A549 (cell line): Measurements from ENCODE around the gene FGFR4.
A peak's percentile ranks its signal among the peaks of the same experiment; 100 is the strongest.

Experiments used
- JUN ChIP-seq, 2 experiments: fragments of >200 bp; sonication (Bioruptor Twin); formaldehyde crosslinking; IDR thresholded peaks; 2 replicates in 1 of 2; 3 replicates in 1 of 2; pipeline ENCODE4 v1.6.1; 2016 to 2017
- MAFK ChIP-seq: fragments of 450-650 bp; IDR thresholded peaks from 2 replicates; pipeline ENCODE4 v1.6.1; 2014; ENCODE audit not compliant: partially characterized antibody
- MAZ ChIP-seq: fragments of 150-350 bp; IDR thresholded peaks from 2 replicates; pipeline ENCODE4 v1.6.1; 2014; ENCODE audit warnings: antibody characterized with exemption, low read depth, low read length, borderline replicate concordance
- POLR2A ChIP-seq: IDR thresholded peaks from 2 replicates; pipeline ENCODE4 v1.6.1; 2012; ENCODE audit warnings: mild to moderate bottlenecking, low read length
- ZFP36 ChIP-seq: fragments of 450-650 bp; IDR thresholded peaks from 2 replicates; pipeline ENCODE4 v1.6.1; 2014; ENCODE audit warnings: borderline replicate concordance; ENCODE audit not compliant: partially characterized antibody
- TF ChIP-seq, protein P1 (sequence below): fragments of >200 bp; sonication (Bioruptor Twin); formaldehyde crosslinking; IDR thresholded peaks from 3 replicates; pipeline ENCODE4 v1.5.1; 2016

DNA sequence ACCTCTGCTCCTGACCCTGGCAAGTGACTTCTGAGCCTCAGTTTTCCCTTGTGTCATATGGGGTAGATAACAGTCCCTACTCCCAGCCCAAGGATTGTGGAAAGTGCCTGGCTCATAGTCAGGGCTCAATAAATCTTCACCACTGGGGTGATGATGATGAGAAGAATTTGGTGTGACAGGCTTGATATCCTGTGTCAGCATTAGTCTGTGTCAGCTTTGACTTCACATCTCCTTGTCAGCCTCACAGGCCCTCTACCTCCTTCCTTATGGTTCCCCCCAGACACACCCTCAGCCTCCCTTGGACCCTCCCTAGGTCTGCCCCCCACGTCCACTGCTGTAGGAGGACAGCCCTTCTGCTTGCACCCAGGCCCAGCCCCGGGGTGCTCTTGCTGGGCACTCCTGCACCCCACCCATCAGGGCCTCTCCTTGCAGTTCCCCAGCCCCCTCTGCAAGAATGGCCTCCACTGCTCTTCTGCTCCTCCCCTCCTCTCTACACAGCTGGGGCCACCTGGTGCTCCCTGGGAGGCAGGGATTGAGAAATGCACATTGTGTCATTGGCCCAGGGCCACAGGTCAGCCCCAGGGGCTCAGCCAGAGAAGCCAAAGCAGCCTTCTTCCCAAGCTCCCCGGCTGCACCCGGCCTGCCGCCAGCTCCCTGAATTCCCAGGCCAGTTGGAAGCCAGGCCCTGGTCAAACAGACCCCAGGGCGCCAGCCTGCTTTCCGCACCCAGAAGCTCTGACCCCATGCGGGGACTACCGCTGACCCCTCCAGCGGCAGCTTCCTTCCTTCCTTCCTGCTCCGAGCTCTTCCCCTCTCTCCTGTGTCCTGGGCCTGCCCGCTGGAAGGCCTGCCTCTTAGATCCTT, 7.7 kb downstream of the FGFR4 start:
- TF ChIP-seq JUN (IDR thresholded peaks at IDR 0.05) = no peak
- peak; percentile 34 for TF ChIP-seq MAFK
- TF ChIP-seq, protein P1, sequence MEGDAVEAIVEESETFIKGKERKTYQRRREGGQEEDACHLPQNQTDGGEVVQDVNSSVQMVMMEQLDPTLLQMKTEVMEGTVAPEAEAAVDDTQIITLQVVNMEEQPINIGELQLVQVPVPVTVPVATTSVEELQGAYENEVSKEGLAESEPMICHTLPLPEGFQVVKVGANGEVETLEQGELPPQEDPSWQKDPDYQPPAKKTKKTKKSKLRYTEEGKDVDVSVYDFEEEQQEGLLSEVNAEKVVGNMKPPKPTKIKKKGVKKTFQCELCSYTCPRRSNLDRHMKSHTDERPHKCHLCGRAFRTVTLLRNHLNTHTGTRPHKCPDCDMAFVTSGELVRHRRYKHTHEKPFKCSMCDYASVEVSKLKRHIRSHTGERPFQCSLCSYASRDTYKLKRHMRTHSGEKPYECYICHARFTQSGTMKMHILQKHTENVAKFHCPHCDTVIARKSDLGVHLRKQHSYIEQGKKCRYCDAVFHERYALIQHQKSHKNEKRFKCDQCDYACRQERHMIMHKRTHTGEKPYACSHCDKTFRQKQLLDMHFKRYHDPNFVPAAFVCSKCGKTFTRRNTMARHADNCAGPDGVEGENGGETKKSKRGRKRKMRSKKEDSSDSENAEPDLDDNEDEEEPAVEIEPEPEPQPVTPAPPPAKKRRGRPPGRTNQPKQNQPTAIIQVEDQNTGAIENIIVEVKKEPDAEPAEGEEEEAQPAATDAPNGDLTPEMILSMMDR = no peak
- no peak for TF ChIP-seq MAZ
- TF ChIP-seq ZFP36 = no peak
- no peak for TF ChIP-seq POLR2A
